ENCODE results near the gene GRIK2.
"Not testable (repeated sequence)": the region's sequence is repeated elsewhere in the genome, so short reads cannot be mapped to it uniquely, and the experiment has no call there.

GRIK2 gene

GRCh38 chr6:101393251-101393828 is at the start of gene GRIK2:
TSS of gene GRIK2 (plus strand) at chr6:101393708.
- no peak for DNase-seq

GRCh38 chr6:101344885-101345284 is 48.6 kb upstream of the GRIK2 start:
- no peak for DNase-seq

- no peak for DNase-seq
Observed at GRCh38 chr6:101348816-101349215, 44.7 kb upstream of the GRIK2 start.

- not testable (repeated sequence) for DNase-seq
Observed at GRCh38 chr6:101350631-101351030, 42.9 kb upstream of the GRIK2 start.

GRCh38 chr6:101351173-101351572 is 42.3 kb upstream of the GRIK2 start:
- DNase-seq = no peak

GRCh38 chr6:101352316-101352715 is 41.2 kb upstream of the GRIK2 start:
- no peak for DNase-seq

GRCh38 chr6:101365181-101365580 is 28.3 kb upstream of the GRIK2 start:
- DNase-seq = no peak

GRCh38 chr6:101379926-101380325 is 13.6 kb upstream of the GRIK2 start:
- no peak for DNase-seq

GRCh38 chr6:101380897-101381630 is 12.4 kb upstream of the GRIK2 start:
- DNase-seq = no peak

GRCh38 chr6:101383747-101384146 is 9.8 kb upstream of the GRIK2 start:
- DNase-seq = not testable (repeated sequence)

- no peak for DNase-seq
Observed at GRCh38 chr6:101386982-101387381, 6.5 kb upstream of the GRIK2 start.

- DNase-seq = no peak
Observed at GRCh38 chr6:101391772-101392585, 1.5 kb upstream of the GRIK2 start.

- DNase-seq = no peak
Observed at GRCh38 chr6:101392586-101393230, 800 bp upstream of the GRIK2 start.

- DNase-seq = no peak
Observed at GRCh38 chr6:101393829-101394251, 332 bp downstream of the GRIK2 start.

- DNase-seq = no peak
Observed at GRCh38 chr6:101394936-101395335, 1.4 kb downstream of the GRIK2 start.

GRCh38 chr6:101395345-101395744 is 1.8 kb downstream of the GRIK2 start:
- no peak for DNase-seq

- no peak for DNase-seq
Observed at GRCh38 chr6:101396548-101397173, 3.2 kb downstream of the GRIK2 start.

- no peak for DNase-seq
Observed at GRCh38 chr6:101397199-101397598, 3.7 kb downstream of the GRIK2 start.

- no peak for DNase-seq
Observed at GRCh38 chr6:101398716-101399615, 5.5 kb downstream of the GRIK2 start.

GRCh38 chr6:101399616-101400162 is 6.2 kb downstream of the GRIK2 start:
- DNase-seq = no peak

All from cortex of kidney (tissue), 1 donor.